ENCODE measurements around the gene NRDE2. TPM values are rescaled to one million over a fixed set of nuclear protein-coding genes. Genes with fewer than 3 reads are reported as not detected.

NRDE2 gene
- total RNA-seq, 4 donors from 2014 or later: 18.6 to 26.9 (median 21.0) TPM

DNA sequence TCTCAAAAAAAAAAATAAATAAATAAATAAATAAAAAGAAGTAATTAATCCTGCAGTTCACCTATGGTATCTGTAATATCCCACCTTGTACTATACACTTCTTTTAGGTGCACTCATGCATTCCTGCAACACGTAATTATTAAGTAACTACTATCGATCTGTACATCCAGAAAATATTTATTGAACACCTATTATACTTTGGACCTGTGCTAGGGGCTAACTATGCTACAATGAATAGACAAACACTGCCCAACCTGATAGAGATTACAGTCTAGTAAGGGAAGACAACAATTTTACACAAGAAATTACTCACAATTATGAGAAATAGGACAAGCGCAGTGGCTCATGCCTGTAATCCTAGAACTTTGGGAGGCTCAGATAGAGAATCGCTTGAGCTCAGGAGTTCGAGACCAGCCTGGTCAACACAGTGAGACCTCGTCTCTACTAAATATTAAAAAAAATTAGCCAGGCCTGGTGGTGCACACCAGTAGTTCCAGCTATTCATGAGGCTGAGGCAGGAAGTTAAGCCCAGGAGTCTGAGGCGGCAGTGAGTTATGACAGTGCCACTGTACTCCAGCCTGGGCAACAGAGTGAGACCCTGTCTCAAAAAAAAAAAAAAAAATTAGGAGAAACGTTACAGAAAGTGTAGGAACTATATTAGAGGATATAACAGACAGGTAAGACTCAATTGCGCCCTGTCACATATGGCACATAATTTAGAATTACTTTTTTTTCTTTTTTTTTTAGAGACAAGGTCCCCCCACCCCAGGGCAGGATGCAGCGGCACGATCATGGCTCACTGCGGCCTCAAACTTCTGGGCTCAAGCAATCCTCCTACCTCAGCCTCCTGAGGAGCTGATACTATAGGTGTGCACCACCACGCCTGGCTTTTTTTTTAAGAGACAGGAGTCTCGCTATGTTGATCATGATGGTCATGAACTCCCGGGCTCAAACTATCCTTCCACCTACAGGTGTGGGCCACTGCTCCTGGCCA lies 1.2 kb downstream of the NRDE2 start:
- DNase-seq: no peak
- Histone ChIP-seq H3K36me3 (no peaks in the 10 kb centered on the region), H3K27ac (peak overlapping the region; percentile 82 to 94 (median 86)), H3K27me3 (no peaks in the 10 kb centered on the region), H3K4me3 (peak overlapping the region in 3 of 4 donors; percentile 55 to 96 (median 58)), H3K9me3 (no peaks in the 10 kb centered on the region), H3K4me1 (peaks cover 9 to 24% (median 10%) of the 10 kb centered on the region in 4 donors)
- WGBS, 2 donors (ENCODE audit: low coverage in 1 of 2): 90 to 93% methylated on average over 8 to 15 of the region's 15 CpGs
- intact Hi-C loops (cut with DNase I; ENCODE audit: low total_unique reads) (no loop called here), in situ Hi-C loops (cut with MboI; ENCODE audit: low pct_ligation_motif_present in 1 of 4, low pct_unique_long_range_greater_than_20kb in 1 of 4, low sequenced_read_pairs in 3 of 4) (no loop called here)
- no peak for TF ChIP-seq EP300 (IDR thresholded peaks at IDR 0.05; ENCODE audit: low read depth)
- TF ChIP-seq, protein P1, sequence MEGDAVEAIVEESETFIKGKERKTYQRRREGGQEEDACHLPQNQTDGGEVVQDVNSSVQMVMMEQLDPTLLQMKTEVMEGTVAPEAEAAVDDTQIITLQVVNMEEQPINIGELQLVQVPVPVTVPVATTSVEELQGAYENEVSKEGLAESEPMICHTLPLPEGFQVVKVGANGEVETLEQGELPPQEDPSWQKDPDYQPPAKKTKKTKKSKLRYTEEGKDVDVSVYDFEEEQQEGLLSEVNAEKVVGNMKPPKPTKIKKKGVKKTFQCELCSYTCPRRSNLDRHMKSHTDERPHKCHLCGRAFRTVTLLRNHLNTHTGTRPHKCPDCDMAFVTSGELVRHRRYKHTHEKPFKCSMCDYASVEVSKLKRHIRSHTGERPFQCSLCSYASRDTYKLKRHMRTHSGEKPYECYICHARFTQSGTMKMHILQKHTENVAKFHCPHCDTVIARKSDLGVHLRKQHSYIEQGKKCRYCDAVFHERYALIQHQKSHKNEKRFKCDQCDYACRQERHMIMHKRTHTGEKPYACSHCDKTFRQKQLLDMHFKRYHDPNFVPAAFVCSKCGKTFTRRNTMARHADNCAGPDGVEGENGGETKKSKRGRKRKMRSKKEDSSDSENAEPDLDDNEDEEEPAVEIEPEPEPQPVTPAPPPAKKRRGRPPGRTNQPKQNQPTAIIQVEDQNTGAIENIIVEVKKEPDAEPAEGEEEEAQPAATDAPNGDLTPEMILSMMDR (IDR thresholded peaks at IDR 0.05): no peak
- no peak for TF ChIP-seq POLR2A (IDR thresholded peaks at IDR 0.05)
- TF ChIP-seq POLR2AphosphoS5 (IDR thresholded peaks at IDR 0.05): no peak

DNA sequence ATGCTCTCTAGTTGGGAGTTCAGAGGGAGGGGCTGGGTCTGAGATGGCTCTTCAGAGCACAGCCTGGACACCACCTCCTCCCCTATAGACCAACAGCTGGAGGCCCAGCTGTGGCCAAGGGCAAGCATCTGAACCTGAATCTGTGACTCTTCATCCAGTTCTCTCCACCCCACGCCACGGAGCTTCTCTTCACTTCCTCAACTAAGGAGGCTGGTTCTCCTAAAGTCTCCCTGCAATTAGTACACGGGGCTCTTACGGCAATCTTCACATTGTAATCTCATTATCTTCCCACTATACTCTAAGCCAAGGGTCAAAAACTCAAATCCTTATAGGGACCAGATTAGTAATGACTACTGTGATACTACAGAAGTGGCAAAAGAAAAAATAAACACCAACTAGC lies 9.8 kb downstream of the NRDE2 start:
- H3K27me3 ChIP-seq: no peaks in the 10 kb centered on the region
- H3K4me3 ChIP-seq: no peak overlapping the region
- in situ Hi-C loops (cut with MboI; ENCODE audit: low pct_ligation_motif_present in 1 of 4, low pct_unique_long_range_greater_than_20kb in 1 of 4, low sequenced_read_pairs in 3 of 4) (loop anchor here in 2 of 4 donors (25.0 kb wide), 1 partner anchor 365 kb away; no protein-coding TSS in a partner anchor), intact Hi-C loops (cut with DNase I; ENCODE audit: low total_unique reads) (no loop called here)
- no peaks in the 10 kb centered on the region for H3K9me3 ChIP-seq
- WGBS, 2 donors (ENCODE audit: low coverage in 1 of 2): 89% methylated on average over 4 of the region's 4 CpGs; no CpG with 5 or more reads in 1 of the 2 donors
- no peak for DNase-seq
- H3K27ac ChIP-seq: no peak overlapping the region
- TF ChIP-seq EP300 (IDR thresholded peaks at IDR 0.05; ENCODE audit: low read depth) (no peak), POLR2AphosphoS5 (IDR thresholded peaks at IDR 0.05) (no peak), POLR2A (IDR thresholded peaks at IDR 0.05) (no peak)
- TF ChIP-seq, protein P1 (IDR thresholded peaks at IDR 0.05): no peak
- H3K4me1 ChIP-seq: peaks cover 0 to 5% (median 2%) of the 10 kb centered on the region in 4 donors
- peaks cover 0 to 9% (median 2%) of the 10 kb centered on the region in 4 donors for H3K36me3 ChIP-seq

DNA sequence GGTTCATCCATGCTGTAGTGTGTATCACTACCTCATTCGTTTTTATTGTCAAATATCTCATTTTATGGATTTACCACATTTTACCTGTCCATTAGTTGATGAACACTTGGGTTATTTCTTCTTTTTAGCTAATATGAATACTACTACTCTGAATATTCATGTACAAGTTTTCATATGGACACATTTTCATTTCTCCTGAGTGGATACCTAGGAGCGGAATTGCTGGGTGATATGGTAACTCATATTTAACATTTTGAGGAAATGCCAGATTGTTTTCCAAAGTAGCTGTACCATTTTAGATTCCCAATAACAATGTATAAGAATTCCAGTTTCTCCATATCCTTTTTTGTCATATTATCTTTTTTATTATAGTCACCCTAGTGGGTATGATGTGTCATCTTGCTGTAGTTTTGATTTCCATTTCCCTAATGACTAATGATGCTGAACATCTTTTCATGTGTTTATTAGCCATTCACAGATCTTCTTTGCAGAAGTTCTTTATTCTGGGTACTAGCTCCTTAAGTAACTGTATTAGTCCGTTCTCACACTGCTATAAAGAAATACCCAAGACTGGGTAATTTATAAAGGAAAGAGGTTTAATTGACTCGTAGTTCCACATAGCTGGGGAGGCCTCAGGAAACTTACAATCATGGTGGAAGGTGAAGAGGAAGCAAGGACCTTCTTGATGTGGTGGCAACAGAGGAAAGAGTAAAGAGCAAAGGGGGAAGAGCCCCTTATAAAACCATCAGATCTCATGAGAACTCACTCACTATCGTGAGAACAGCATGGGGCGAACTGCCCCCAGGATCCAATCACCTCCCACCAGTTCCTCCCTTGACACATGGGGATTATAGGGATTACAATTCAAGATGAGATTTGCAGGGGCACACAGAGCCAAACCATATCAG lies 11.9 kb downstream of the NRDE2 start:
- no peaks in the 10 kb centered on the region for H3K4me1 ChIP-seq
- H3K27ac ChIP-seq: no peak overlapping the region
- H3K9me3 ChIP-seq: no peaks in the 10 kb centered on the region
- WGBS, 2 donors (ENCODE audit: low coverage in 1 of 2): 92 to 95% methylated on average over 6 of the region's 6 CpGs
- no peaks in the 10 kb centered on the region for H3K27me3 ChIP-seq
- no peak for DNase-seq
- no peak for TF ChIP-seq POLR2AphosphoS5 (IDR thresholded peaks at IDR 0.05)
- intact Hi-C loops (cut with DNase I; ENCODE audit: low total_unique reads) (no loop called here), in situ Hi-C loops (cut with MboI; ENCODE audit: low pct_ligation_motif_present in 1 of 4, low pct_unique_long_range_greater_than_20kb in 1 of 4, low sequenced_read_pairs in 3 of 4) (loop anchor here in 2 of 4 donors (25.0 kb wide), 1 partner anchor 367 kb away; no protein-coding TSS in a partner anchor)
- H3K4me3 ChIP-seq: no peak overlapping the region
- H3K36me3 ChIP-seq: peaks cover 0 to 21% (median 10%) of the 10 kb centered on the region in 4 donors

DNA sequence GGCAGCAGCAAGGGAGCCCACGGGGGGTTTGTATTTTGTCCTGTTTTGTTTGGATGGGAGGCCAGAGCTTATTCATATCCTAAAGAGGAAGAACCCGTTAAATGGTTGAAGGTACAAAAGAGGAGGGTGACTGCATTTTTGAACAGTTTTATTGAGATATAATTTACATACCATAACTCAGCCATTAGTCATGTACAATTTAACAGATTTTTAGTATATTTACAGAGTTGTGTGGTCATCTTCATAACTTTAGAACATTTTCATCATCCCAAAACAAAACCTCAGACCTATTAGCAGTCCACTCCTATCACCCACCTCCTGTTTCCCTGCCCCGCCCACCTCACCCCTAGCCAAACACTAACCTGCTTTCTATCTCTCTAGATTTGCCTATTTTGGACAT lies 12.6 kb downstream of the NRDE2 start:
- Histone ChIP-seq H3K4me3 (no peak overlapping the region), H3K36me3 (peaks cover 0 to 26% (median 10%) of the 10 kb centered on the region in 4 donors), H3K27ac (no peak overlapping the region), H3K9me3 (no peaks in the 10 kb centered on the region), H3K4me1 (no peaks in the 10 kb centered on the region), H3K27me3 (no peaks in the 10 kb centered on the region)
- TF ChIP-seq POLR2AphosphoS5 (IDR thresholded peaks at IDR 0.05) (no peak), POLR2A (IDR thresholded peaks at IDR 0.05) (no peak), EP300 (IDR thresholded peaks at IDR 0.05; ENCODE audit: low read depth) (no peak)
- TF ChIP-seq, protein P1 (IDR thresholded peaks at IDR 0.05): no peak
- in situ Hi-C loops (cut with MboI; ENCODE audit: low pct_ligation_motif_present in 1 of 4, low pct_unique_long_range_greater_than_20kb in 1 of 4, low sequenced_read_pairs in 3 of 4): loop anchor here in 2 of 4 donors (25.0 kb wide), 1 partner anchor 368 kb away; no protein-coding TSS in a partner anchor
- no peak for DNase-seq
- WGBS, 2 donors (ENCODE audit: low coverage in 1 of 2): 81 to 87% methylated on average over 2 to 3 of the region's 3 CpGs
- intact Hi-C loops (cut with DNase I; ENCODE audit: low total_unique reads): no loop called here

Measured in transverse colon (tissue), 4 donors.